ENCODE data around the gene NFKBIE. TPM values are rescaled to one million over a fixed set of nuclear protein-coding genes. Genes with fewer than 3 reads are reported as not detected.

The NFKBIE gene
- total RNA-seq, 1 donor from 2014 or later = 46.3 TPM

GRCh38 chr6:44277763-44278162 lies 12.4 kb upstream of the NFKBIE start:
- no peaks in the 10 kb centered on the region for H3K36me3 ChIP-seq (ENCODE audit: control insufficient read depth, insufficient read depth, low read length)
- no peak for DNase-seq (ENCODE audit: low read depth)
- peaks cover 55% of the 10 kb centered on the region for H3K27me3 ChIP-seq (ENCODE audit: control insufficient read depth, insufficient read depth, low read length)
- no peak overlapping the region for H3K4me3 ChIP-seq (ENCODE audit: low read depth, low read length)
- TF ChIP-seq CTCF (IDR thresholded peaks at IDR 0.05; ENCODE audit: insufficient read depth, low read length, poor library complexity, severe bottlenecking) = no peak

GRCh38 chr6:44276667-44277640 lies 11.6 kb upstream of the NFKBIE start:
- Histone ChIP-seq H3K4me3 (ENCODE audit: low read depth, low read length) (no peak overlapping the region), H3K36me3 (ENCODE audit: control insufficient read depth, insufficient read depth, low read length) (no peaks in the 10 kb centered on the region), H3K27me3 (ENCODE audit: control insufficient read depth, insufficient read depth, low read length) (peaks cover 57% of the 10 kb centered on the region)
- TF ChIP-seq CTCF (IDR thresholded peaks at IDR 0.05; ENCODE audit: insufficient read depth, low read length, poor library complexity, severe bottlenecking) = no peak
- no peak for DNase-seq (ENCODE audit: low read depth)

GRCh38 chr6:44275749-44276648 lies 10.6 kb upstream of the NFKBIE start:
- no peak for DNase-seq (ENCODE audit: low read depth)
- Histone ChIP-seq H3K36me3 (ENCODE audit: control insufficient read depth, insufficient read depth, low read length) (no peaks in the 10 kb centered on the region), H3K27me3 (ENCODE audit: control insufficient read depth, insufficient read depth, low read length) (peaks cover 66% of the 10 kb centered on the region), H3K4me3 (ENCODE audit: low read depth, low read length) (no peak overlapping the region)
- no peak for TF ChIP-seq CTCF (IDR thresholded peaks at IDR 0.05; ENCODE audit: insufficient read depth, low read length, poor library complexity, severe bottlenecking)

- Histone ChIP-seq H3K27me3 (ENCODE audit: control insufficient read depth, insufficient read depth, low read length) (peaks cover 63% of the 10 kb centered on the region), H3K4me3 (ENCODE audit: low read depth, low read length) (no peak overlapping the region), H3K36me3 (ENCODE audit: control insufficient read depth, insufficient read depth, low read length) (no peaks in the 10 kb centered on the region)
- DNase-seq (ENCODE audit: low read depth) = no peak
- no peak for TF ChIP-seq CTCF (IDR thresholded peaks at IDR 0.05; ENCODE audit: insufficient read depth, low read length, poor library complexity, severe bottlenecking)
Observed at GRCh38 chr6:44275271-44275748, 10.0 kb upstream of the NFKBIE start.

- no peaks in the 10 kb centered on the region for H3K36me3 ChIP-seq (ENCODE audit: control insufficient read depth, insufficient read depth, low read length)
- peaks cover 78% of the 10 kb centered on the region for H3K27me3 ChIP-seq (ENCODE audit: control insufficient read depth, insufficient read depth, low read length)
- no peak for DNase-seq (ENCODE audit: low read depth)
- TF ChIP-seq CTCF (IDR thresholded peaks at IDR 0.05; ENCODE audit: insufficient read depth, low read length, poor library complexity, severe bottlenecking) = no peak
- no peak overlapping the region for H3K4me3 ChIP-seq (ENCODE audit: low read depth, low read length)
Observed at GRCh38 chr6:44273617-44274016, 8.3 kb upstream of the NFKBIE start.
